Gastrocnemius medialis (tissue), 4 donors: ENCODE data around the gene C1GALT1C1L. TPM values are rescaled to one million over a fixed set of nuclear protein-coding genes. Genes with fewer than 3 reads are reported as not detected.
A peak's percentile ranks its signal among the peaks of the same experiment; 100 is the strongest.

ENCODE experiments used
- ATAC-seq, 2 donors: fragments of 150-250 bp; one replicate each; pipeline ENCODE4 v1.9.1; 2016
- DNase-seq, 2 donors: peaks; one replicate each; pipeline ENCODE4 v3.0.0-alpha.2; 2019
- H3K27ac ChIP-seq, 4 donors: fragments of 200-600 bp; sonication (generic); 1 replicate in 1 of 4; 2 replicates in 3 of 4; pipeline ENCODE4 v1.5.1; 2016 to 2018; ENCODE audit warnings: mild to moderate bottlenecking in 2 of 4, moderate library complexity in 1 of 4
- H3K27me3 ChIP-seq, 3 donors: fragments of 200-600 bp; sonication (generic) in 2 of 3; 1 replicate in 1 of 3; 2 replicates in 2 of 3; pipeline versions ENCODE4 v1.5.1 to v1.6.0; 2016 to 2019; ENCODE audit warnings: mild to moderate bottlenecking in 1 of 3, moderate library complexity in 1 of 3
- H3K36me3 ChIP-seq, 2 donors: fragments of 200-600 bp; sonication (generic) in 1 of 2; one replicate each; pipeline ENCODE4 v1.5.1; 2017 to 2018
- H3K4me1 ChIP-seq, 2 donors: fragments of 200-600 bp; sonication (generic) in 1 of 2; one replicate each; pipeline ENCODE4 v1.5.1; 2016 to 2017; ENCODE audit warnings: mild to moderate bottlenecking in 2 of 2
- H3K4me3 ChIP-seq, 4 donors: fragments of 200-600 bp; sonication (generic) in 3 of 4; 1 replicate in 1 of 4; 2 replicates in 3 of 4; pipeline ENCODE4 v1.5.1; 2016 to 2019; ENCODE audit warnings: mild to moderate bottlenecking in 2 of 4
- H3K9me3 ChIP-seq, 3 donors: fragments of 200-600 bp; sonication (generic) in 2 of 3; 1 replicate in 1 of 3; 2 replicates in 2 of 3; pipeline ENCODE4 v1.5.1; 2016 to 2019
- POLR2A ChIP-seq, 2 donors: fragments of 450-650 bp; IDR thresholded peaks; one replicate each; pipeline ENCODE4 v1.6.1; 2017; ENCODE audit warnings: antibody characterized with exemption in 2 of 2, mild to moderate bottlenecking in 2 of 2, moderate library complexity in 2 of 2
- in situ Hi-C, 4 donors: fragments of 200-750 bp; cut with MboI; loops; one replicate each; pipeline versions ENCODE4 v1.15.0 to v1.8.0; 2017; ENCODE audit warnings: low sequenced_read_pairs in 4 of 4
- intact Hi-C: fragments of 100-400 bp; cut with DNase I; formaldehyde crosslinking; loops from one replicate; pipeline ENCODE4 v1.15.1; 2023; ENCODE audit warnings: low total_unique reads
- total RNA-seq, 4 donors: library from RNA; depleted of rRNA; stranded (reverse); fragments of >200 nt; gene quantifications; one replicate each; pipeline versions ENCODE4 v1.1.0 to v1.2.3, GENCODE V29; 2016
- TF ChIP-seq, protein P1 (sequence below), 5 experiments: fragments of 450-650 bp in 3 of 5; fragments of 200-600 bp in 2 of 5; sonication (generic) in 2 of 5; IDR thresholded peaks in 4 of 5; conservative IDR thresholded peaks in 1 of 5; 1 replicate in 4 of 5; 2 replicates in 1 of 5; pipeline ENCODE4 v1.5.1; 2016 to 2019; ENCODE audit warnings: antibody characterized with exemption in 5 of 5, mild to moderate bottlenecking in 3 of 5, moderate library complexity in 3 of 5

C1GALT1C1L gene
- under 1 TPM in 1 of 4 donors, not detected in 3; 0.59 TPM for total RNA-seq

GRCh38 chr2:43676322-43677050 is at the start of gene C1GALT1C1L:
C1GALT1C1L (minus strand) TSS chr2:43676429; CDS start chr2:43676322, 107 bp downstream.
- ATAC-seq (peak; percentile 56 to 72), DNase-seq (peak; percentile 26 to 35)
- intact Hi-C loops (no loop called here), in situ Hi-C loops (no loop called here)
- peak within 1 kb of the TSS; percentile 51 to 63 (median 58) for H3K4me3 ChIP-seq
- no peaks in the 10 kb centered on the region for H3K9me3 ChIP-seq
- no peak for TF ChIP-seq POLR2A (IDR thresholded peaks at IDR 0.05)
- TF ChIP-seq, protein P1, sequence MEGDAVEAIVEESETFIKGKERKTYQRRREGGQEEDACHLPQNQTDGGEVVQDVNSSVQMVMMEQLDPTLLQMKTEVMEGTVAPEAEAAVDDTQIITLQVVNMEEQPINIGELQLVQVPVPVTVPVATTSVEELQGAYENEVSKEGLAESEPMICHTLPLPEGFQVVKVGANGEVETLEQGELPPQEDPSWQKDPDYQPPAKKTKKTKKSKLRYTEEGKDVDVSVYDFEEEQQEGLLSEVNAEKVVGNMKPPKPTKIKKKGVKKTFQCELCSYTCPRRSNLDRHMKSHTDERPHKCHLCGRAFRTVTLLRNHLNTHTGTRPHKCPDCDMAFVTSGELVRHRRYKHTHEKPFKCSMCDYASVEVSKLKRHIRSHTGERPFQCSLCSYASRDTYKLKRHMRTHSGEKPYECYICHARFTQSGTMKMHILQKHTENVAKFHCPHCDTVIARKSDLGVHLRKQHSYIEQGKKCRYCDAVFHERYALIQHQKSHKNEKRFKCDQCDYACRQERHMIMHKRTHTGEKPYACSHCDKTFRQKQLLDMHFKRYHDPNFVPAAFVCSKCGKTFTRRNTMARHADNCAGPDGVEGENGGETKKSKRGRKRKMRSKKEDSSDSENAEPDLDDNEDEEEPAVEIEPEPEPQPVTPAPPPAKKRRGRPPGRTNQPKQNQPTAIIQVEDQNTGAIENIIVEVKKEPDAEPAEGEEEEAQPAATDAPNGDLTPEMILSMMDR (IDR thresholded peaks at IDR 0.05 in 4 of 5, conservative IDR thresholded peaks at IDR 0.05 in 1 of 5) = no peak
- no peaks in the 10 kb centered on the region for H3K36me3 ChIP-seq
- H3K4me1 ChIP-seq = no peaks in the 10 kb centered on the region
- no peaks in the 10 kb centered on the region for H3K27me3 ChIP-seq
- H3K27ac ChIP-seq = peak within 1 kb of the TSS in 2 of 4 donors; percentile 26 to 32

- DNase-seq (no peak), ATAC-seq (no peak)
- TF ChIP-seq, protein P1 (IDR thresholded peaks at IDR 0.05 in 4 of 5, conservative IDR thresholded peaks at IDR 0.05 in 1 of 5) = no peak
- no peak for TF ChIP-seq POLR2A (IDR thresholded peaks at IDR 0.05)
- in situ Hi-C loops (no loop called here), intact Hi-C loops (no loop called here)
- Histone ChIP-seq H3K36me3 (no peaks in the 10 kb centered on the region), H3K4me1 (no peaks in the 10 kb centered on the region), H3K9me3 (no peaks in the 10 kb centered on the region), H3K27ac (no peak overlapping the region), H3K4me3 (no peak overlapping the region), H3K27me3 (no peaks in the 10 kb centered on the region)
These were observed 49.5 kb upstream of the C1GALT1C1L start for GRCh38 chr2:43725711-43726246.

GRCh38 chr2:43724728-43725526 is 48.7 kb upstream of the C1GALT1C1L start:
- no peaks in the 10 kb centered on the region for H3K9me3 ChIP-seq
- H3K27ac ChIP-seq = no peak overlapping the region
- no peaks in the 10 kb centered on the region for H3K36me3 ChIP-seq
- DNase-seq (no peak), ATAC-seq (no peak)
- H3K4me3 ChIP-seq = no peak overlapping the region
- intact Hi-C loops (no loop called here), in situ Hi-C loops (no loop called here)
- TF ChIP-seq POLR2A (IDR thresholded peaks at IDR 0.05) = no peak
- TF ChIP-seq, protein P1 (IDR thresholded peaks at IDR 0.05 in 4 of 5, conservative IDR thresholded peaks at IDR 0.05 in 1 of 5) = no peak
- H3K4me1 ChIP-seq = no peaks in the 10 kb centered on the region
- H3K27me3 ChIP-seq = no peaks in the 10 kb centered on the region

DNA sequence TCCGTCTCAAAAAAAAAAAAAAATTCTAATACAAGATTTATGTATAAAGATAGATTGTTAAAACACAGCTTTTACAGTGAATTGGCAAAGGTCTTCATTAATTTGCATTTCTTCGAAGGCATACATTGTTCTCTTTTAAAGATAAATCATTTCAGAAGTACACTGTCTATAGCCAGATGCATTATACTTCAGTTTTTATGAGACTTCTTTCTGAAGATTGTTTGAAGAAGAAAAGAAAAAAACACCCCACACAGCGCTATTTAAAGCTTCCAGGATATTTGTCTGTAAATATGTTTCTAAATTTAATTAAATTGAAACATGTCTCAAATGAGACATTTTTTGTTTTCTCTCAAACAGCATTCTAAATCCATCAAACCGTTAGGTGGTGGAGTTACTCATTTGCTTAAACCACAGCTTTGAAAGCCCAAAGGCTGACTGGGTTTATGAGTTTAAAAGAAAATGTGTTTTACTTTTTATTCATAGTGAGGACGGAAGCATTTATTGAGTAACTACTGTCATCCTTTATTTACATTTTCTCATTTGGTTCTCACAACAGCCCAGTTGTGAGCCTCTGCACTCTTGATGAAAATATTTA is 42.4 kb upstream of the C1GALT1C1L start:
- in situ Hi-C loops = no loop called here
- ATAC-seq (no peak), DNase-seq (no peak)
- TF ChIP-seq, protein P1 (IDR thresholded peaks at IDR 0.05 in 4 of 5, conservative IDR thresholded peaks at IDR 0.05 in 1 of 5) = no peak
- TF ChIP-seq POLR2A (IDR thresholded peaks at IDR 0.05) = no peak
- Histone ChIP-seq H3K27ac (no peak overlapping the region), H3K4me3 (no peak overlapping the region), H3K9me3 (no peaks in the 10 kb centered on the region), H3K27me3 (no peaks in the 10 kb centered on the region), H3K36me3 (no peaks in the 10 kb centered on the region), H3K4me1 (no peaks in the 10 kb centered on the region)
- intact Hi-C loops = no loop called here
